ENCODE results near the gene EPHA1.

Gene EPHA1

GRCh38 chr7:143380646-143381426, 27.8 kb downstream of the EPHA1 start, which contains the start of gene ZYX:
Gene ZYX, plus strand, starts transcription at chr7:143381345. Its CDS starts 227 bp downstream, at chr7:143381572.
- H3K4me3 ChIP-seq (ENCODE audit: low read depth, low read length), result peak within 1 kb of the TSS; percentile 95
- TF ChIP-seq CTCF (IDR thresholded peaks at IDR 0.05; ENCODE audit: low read depth, low read length), result no peak
- in situ Hi-C loops (cut with HindIII; ENCODE audit: low sequenced_read_pairs), result no loop called here
- peak; percentile 98 for DNase-seq (ENCODE audit: low read depth, low spot score)

GRCh38 chr7:143380260-143380645, 28.4 kb downstream of the EPHA1 start:
- DNase-seq (ENCODE audit: low read depth, low spot score), result peak; percentile 90
- TF ChIP-seq CTCF (IDR thresholded peaks at IDR 0.05; ENCODE audit: low read depth, low read length), result peak; percentile 89
- H3K4me3 ChIP-seq (ENCODE audit: low read depth, low read length), result peak overlapping the region; percentile 95
- in situ Hi-C loops (cut with HindIII; ENCODE audit: low sequenced_read_pairs), result no loop called here

GRCh38 chr7:143379611-143380259, 28.9 kb downstream of the EPHA1 start:
- peak overlapping the region; percentile 95 for H3K4me3 ChIP-seq (ENCODE audit: low read depth, low read length)
- DNase-seq (ENCODE audit: low read depth, low spot score), result no peak
- in situ Hi-C loops (cut with HindIII; ENCODE audit: low sequenced_read_pairs), result no loop called here
- TF ChIP-seq CTCF (IDR thresholded peaks at IDR 0.05; ENCODE audit: low read depth, low read length), result no peak

GRCh38 chr7:143376396-143376795, 32.3 kb downstream of the EPHA1 start:
- no peak for DNase-seq (ENCODE audit: low read depth, low spot score)
- in situ Hi-C loops (cut with HindIII; ENCODE audit: low sequenced_read_pairs), result no loop called here
- no peak overlapping the region for H3K4me3 ChIP-seq (ENCODE audit: low read depth, low read length)
- no peak for TF ChIP-seq CTCF (IDR thresholded peaks at IDR 0.05; ENCODE audit: low read depth, low read length)

GRCh38 chr7:143375298-143376034, 33.2 kb downstream of the EPHA1 start:
- no peak overlapping the region for H3K4me3 ChIP-seq (ENCODE audit: low read depth, low read length)
- in situ Hi-C loops (cut with HindIII; ENCODE audit: low sequenced_read_pairs), result no loop called here
- DNase-seq (ENCODE audit: low read depth, low spot score), result no peak
- no peak for TF ChIP-seq CTCF (IDR thresholded peaks at IDR 0.05; ENCODE audit: low read depth, low read length)

GRCh38 chr7:143374561-143374960, 34.1 kb downstream of the EPHA1 start:
- no peak for TF ChIP-seq CTCF (IDR thresholded peaks at IDR 0.05; ENCODE audit: low read depth, low read length)
- no peak for DNase-seq (ENCODE audit: low read depth, low spot score)
- in situ Hi-C loops (cut with HindIII; ENCODE audit: low sequenced_read_pairs), result no loop called here
- no peak overlapping the region for H3K4me3 ChIP-seq (ENCODE audit: low read depth, low read length)
